CD14-positive monocyte (primary cell): ENCODE data around the gene NEDD8. TPM values are rescaled to one million over a fixed set of nuclear protein-coding genes. Genes with fewer than 3 reads are reported as not detected.
A peak's percentile ranks its signal among the peaks of the same experiment; 100 is the strongest.

ENCODE experiments used
- DNase-seq, 3 donors: peaks; one replicate each; pipeline ENCODE4 v3.0.0-alpha.2; 2011 to 2022
- H2AFZ ChIP-seq: 2 replicates; pipeline ENCODE4 v1.6.0; 2012; ENCODE audit warnings: mild to moderate bottlenecking, low read depth, low read length, inconsistent platforms; ENCODE audit not compliant: insufficient read depth, poor library complexity, severe bottlenecking
- H3K27ac ChIP-seq, 2 donors: 1 replicate in 1 of 2; 2 replicates in 1 of 2; pipeline ENCODE4 v1.5.1; 2012 to 2013; ENCODE audit warnings: low read length in 2 of 2, control low read depth in 1 of 2, inconsistent platforms in 1 of 2, low read depth in 1 of 2, mild to moderate bottlenecking in 1 of 2
- H3K27me3 ChIP-seq, 2 donors: one replicate each; pipeline versions ENCODE4 v1.6.0 to v1.6.1; 2011 to 2013; ENCODE audit warnings: low read length in 2 of 2; ENCODE audit not compliant: control insufficient read depth in 2 of 2, insufficient read depth in 2 of 2
- H3K36me3 ChIP-seq, 2 donors: replicated peaks in 1 of 2; 1 replicate in 1 of 2; 2 replicates in 1 of 2; pipeline versions ENCODE4 v1.5.1 to v1.6.1; 2012 to 2013; ENCODE audit warnings: low read length in 2 of 2, control low read depth in 1 of 2, inconsistent platforms in 1 of 2, mild to moderate bottlenecking in 1 of 2; ENCODE audit not compliant: insufficient read depth in 2 of 2, control insufficient read depth in 1 of 2
- H3K4me1 ChIP-seq, 2 donors: 1 replicate in 1 of 2; 2 replicates in 1 of 2; pipeline versions ENCODE4 v1.5.1 to v1.6.1; 2012 to 2013; ENCODE audit warnings: low read length in 2 of 2, control low read depth in 1 of 2, inconsistent platforms in 1 of 2, mild to moderate bottlenecking in 1 of 2, moderate library complexity in 1 of 2; ENCODE audit not compliant: insufficient read depth in 2 of 2, control insufficient read depth in 1 of 2
- H3K4me2 ChIP-seq: replicated peaks from 2 replicates; pipeline ENCODE3; 2012; ENCODE audit warnings: low read length, moderate library complexity, mild to moderate bottlenecking; ENCODE audit not compliant: poor library complexity, severe bottlenecking; ENCODE audit errors: extremely low read depth
- H3K4me3 ChIP-seq, 3 experiments: fragments of 200-600 bp in 1 of 3; sonication (generic) in 1 of 3; replicated peaks in 1 of 3; 1 replicate in 2 of 3; 2 replicates in 1 of 3; pipeline ENCODE4 v1.5.1; 2011 to 2013; ENCODE audit warnings: low read length in 3 of 3, mild to moderate bottlenecking in 3 of 3, control low read depth in 2 of 3, low read depth in 2 of 3, inconsistent platforms in 1 of 3, moderate library complexity in 1 of 3
- H3K79me2 ChIP-seq: 2 replicates; pipeline ENCODE4 v1.6.0; 2012; ENCODE audit warnings: mild to moderate bottlenecking, control low read depth, inconsistent platforms, low read length, moderate library complexity; ENCODE audit not compliant: insufficient read depth
- H3K9ac ChIP-seq: 2 replicates; pipeline ENCODE4 v1.6.0; 2017; ENCODE audit warnings: low read length, mild to moderate bottlenecking; ENCODE audit not compliant: insufficient read depth, poor library complexity, severe bottlenecking
- H3K9me3 ChIP-seq, 2 donors: replicated peaks in 1 of 2; 1 replicate in 1 of 2; 2 replicates in 1 of 2; pipeline versions ENCODE4 v1.5.1 to v1.6.1; 2012 to 2013; ENCODE audit warnings: low read length in 2 of 2, control low read depth in 1 of 2; ENCODE audit not compliant: control insufficient read depth in 1 of 2, insufficient read depth in 1 of 2
- H4K20me1 ChIP-seq: 2 replicates; pipeline ENCODE4 v1.6.0; 2012; ENCODE audit warnings: mild to moderate bottlenecking, low read length, control low read depth, moderate library complexity; ENCODE audit not compliant: insufficient read depth
- H3K27ac Mint-ChIP-seq, 7 donors: one replicate each; pipeline ENCODE4 v1.8.0; 2020; ENCODE audit warnings: mild to moderate bottlenecking in 7 of 7, mixed read lengths in 7 of 7, moderate library complexity in 6 of 7, inconsistent platforms in 2 of 7
- H3K27me3 Mint-ChIP-seq, 3 donors: one replicate each; pipeline ENCODE4 v1.8.0; 2021 to 2022; ENCODE audit warnings: low read depth in 3 of 3, mild to moderate bottlenecking in 3 of 3, mixed read lengths in 3 of 3, moderate library complexity in 3 of 3, inconsistent platforms in 1 of 3
- H3K36me3 Mint-ChIP-seq, 2 donors: one replicate each; pipeline ENCODE4 v1.8.0; 2020; ENCODE audit warnings: mixed read lengths in 2 of 2, inconsistent platforms in 1 of 2, mild to moderate bottlenecking in 1 of 2
- H3K4me1 Mint-ChIP-seq: one replicate; pipeline ENCODE4 v1.8.0; 2020; ENCODE audit warnings: mild to moderate bottlenecking, mixed read lengths
- H3K4me3 Mint-ChIP-seq, 2 donors: one replicate each; pipeline ENCODE4 v1.8.0; 2020; ENCODE audit warnings: mild to moderate bottlenecking in 2 of 2, mixed read lengths in 2 of 2, moderate library complexity in 1 of 2
- H3K9me3 Mint-ChIP-seq, 7 donors: one replicate each; pipeline ENCODE4 v1.8.0; 2020 to 2022; ENCODE audit warnings: mixed read lengths in 7 of 7, mild to moderate bottlenecking in 6 of 7, moderate library complexity in 6 of 7, inconsistent platforms in 2 of 7
- WGBS: methylation state at CpG from one replicate; pipeline ENCODE4 v1.1.5; 2013; ENCODE audit warnings: missing lambda C conversion rate; ENCODE audit not compliant: insufficient coverage; 5-methylcytosine and 5-hydroxymethylcytosine counted together
- intact Hi-C, 2 donors: fragments of 100-400 bp; cut with micrococcal nuclease; formaldehyde crosslinking; loops; one replicate each; pipeline versions ENCODE4 v1.15.0 to v1.15.1; 2023
- polyA plus RNA-seq, 3 donors: library from polyadenylated mRNA; depleted of rRNA in 1 of 3; unstranded in 2 of 3; stranded (reverse) in 1 of 3; fragments of 300-500 nt in 2 of 3; fragments of >200 nt in 1 of 3; fragmentation: Illumina TruSeq in 2 of 3; gene quantifications; 1 replicate in 2 of 3; 2 replicates in 1 of 3; pipeline ENCODE4 v1.2.3, GENCODE V29; 2012 to 2021
- TF ChIP-seq, protein P1 (sequence below): fragments of 200-600 bp; IDR thresholded peaks from one replicate; pipeline ENCODE4 v1.8.0; 2022; ENCODE audit warnings: antibody characterized with exemption, mild to moderate bottlenecking

Gene NEDD8
- polyA plus RNA-seq, 3 donors = 164 to 335 (median 306) TPM

DNA sequence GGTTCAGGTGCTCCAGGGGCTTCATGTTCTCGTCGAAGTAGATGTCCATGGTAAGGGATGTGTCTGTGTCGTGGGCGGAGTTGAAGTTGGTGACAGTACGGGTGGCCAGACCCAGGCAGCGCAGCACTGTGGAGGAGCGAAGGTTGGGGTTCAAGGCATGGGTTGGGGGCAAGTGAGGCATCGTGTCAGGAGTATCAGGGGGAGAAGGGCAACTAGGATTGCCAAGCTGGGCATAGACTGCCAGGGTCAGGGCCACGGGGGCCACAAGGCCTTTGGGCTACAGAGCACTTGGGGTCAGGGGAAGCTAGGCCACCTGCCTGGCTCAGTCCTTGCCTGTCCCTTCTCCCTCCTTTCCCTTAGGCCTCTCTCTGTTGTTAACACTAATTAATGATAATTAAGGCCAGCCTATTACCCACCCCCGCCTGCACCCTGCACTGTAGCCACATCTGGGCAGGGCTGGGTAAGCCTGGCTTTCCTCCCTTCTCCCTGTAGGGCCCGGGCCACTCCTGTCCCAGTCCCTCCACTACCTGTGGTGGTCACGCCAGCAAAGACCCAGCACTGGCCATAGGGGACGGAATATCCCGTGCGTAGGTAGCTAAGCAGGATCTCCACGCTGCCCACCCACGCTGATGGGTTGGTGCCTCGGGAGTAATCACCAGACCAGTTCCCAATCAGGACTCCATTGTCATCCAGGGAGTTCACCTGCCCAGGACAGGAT is 26.5 kb upstream of the NEDD8 start:
- Histone ChIP-seq H3K27ac (no peak overlapping the region), H3K27me3 (no peaks in the 10 kb centered on the region), H3K79me2 (no peaks in the 10 kb centered on the region), H2AFZ (no peak overlapping the region), H3K36me3 (peaks cover 44 to 80% of the 10 kb centered on the region in 2 donors), H4K20me1 (no peaks in the 10 kb centered on the region), H3K9ac (no peak overlapping the region), H3K4me3 (no peak overlapping the region), H3K4me1 (no peaks in the 10 kb centered on the region), H3K4me2 (no peak overlapping the region), H3K9me3 (no peaks in the 10 kb centered on the region)
- no peak for DNase-seq
- H3K9me3 Mint-ChIP-seq = no peaks in the 10 kb centered on the region
- H3K4me1 Mint-ChIP-seq = no peaks in the 10 kb centered on the region
- intact Hi-C loops = no loop called here
- peaks cover 68 to 81% of the 10 kb centered on the region in 2 donors for H3K36me3 Mint-ChIP-seq
- peak overlapping the region in 3 of 7 donors; percentile 27 to 70 (median 59) for H3K27ac Mint-ChIP-seq
- 99% methylated on average over 12 of the region's 18 CpGs for WGBS
- TF ChIP-seq, protein P1, sequence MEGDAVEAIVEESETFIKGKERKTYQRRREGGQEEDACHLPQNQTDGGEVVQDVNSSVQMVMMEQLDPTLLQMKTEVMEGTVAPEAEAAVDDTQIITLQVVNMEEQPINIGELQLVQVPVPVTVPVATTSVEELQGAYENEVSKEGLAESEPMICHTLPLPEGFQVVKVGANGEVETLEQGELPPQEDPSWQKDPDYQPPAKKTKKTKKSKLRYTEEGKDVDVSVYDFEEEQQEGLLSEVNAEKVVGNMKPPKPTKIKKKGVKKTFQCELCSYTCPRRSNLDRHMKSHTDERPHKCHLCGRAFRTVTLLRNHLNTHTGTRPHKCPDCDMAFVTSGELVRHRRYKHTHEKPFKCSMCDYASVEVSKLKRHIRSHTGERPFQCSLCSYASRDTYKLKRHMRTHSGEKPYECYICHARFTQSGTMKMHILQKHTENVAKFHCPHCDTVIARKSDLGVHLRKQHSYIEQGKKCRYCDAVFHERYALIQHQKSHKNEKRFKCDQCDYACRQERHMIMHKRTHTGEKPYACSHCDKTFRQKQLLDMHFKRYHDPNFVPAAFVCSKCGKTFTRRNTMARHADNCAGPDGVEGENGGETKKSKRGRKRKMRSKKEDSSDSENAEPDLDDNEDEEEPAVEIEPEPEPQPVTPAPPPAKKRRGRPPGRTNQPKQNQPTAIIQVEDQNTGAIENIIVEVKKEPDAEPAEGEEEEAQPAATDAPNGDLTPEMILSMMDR = no peak
- H3K4me3 Mint-ChIP-seq = no peak overlapping the region
- H3K27me3 Mint-ChIP-seq = peaks cover 0 to 3% (median 0%) of the 10 kb centered on the region in 3 donors

DNA sequence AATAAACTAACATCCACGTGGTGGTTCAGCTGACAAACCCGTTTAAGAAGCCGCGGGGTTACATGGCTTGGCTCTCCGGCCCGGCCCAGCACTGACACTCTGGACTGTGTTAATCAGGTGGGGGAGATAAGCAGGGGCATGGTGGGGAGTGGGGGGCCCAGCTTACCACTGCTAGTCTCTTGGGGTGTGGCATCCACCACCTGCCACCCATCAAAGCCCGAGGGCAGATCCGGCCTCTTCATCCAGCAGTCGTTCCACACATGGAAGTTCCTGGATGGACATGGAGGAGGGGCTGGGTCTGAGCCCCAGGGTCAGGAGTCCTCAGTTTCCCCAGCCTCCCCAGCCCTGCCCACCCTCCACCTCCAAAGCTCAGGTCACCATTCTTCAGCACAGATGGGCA is 26.0 kb upstream of the NEDD8 start:
- H3K4me2 ChIP-seq = no peak overlapping the region
- H3K9me3 ChIP-seq = no peaks in the 10 kb centered on the region
- no peaks in the 10 kb centered on the region for H4K20me1 ChIP-seq
- intact Hi-C loops = no loop called here
- H3K4me1 ChIP-seq = no peaks in the 10 kb centered on the region
- H3K79me2 ChIP-seq = no peaks in the 10 kb centered on the region
- Mint-ChIP-seq H3K4me1 (no peaks in the 10 kb centered on the region), H3K36me3 (peaks cover 71 to 84% of the 10 kb centered on the region in 2 donors), H3K9me3 (no peaks in the 10 kb centered on the region), H3K27me3 (peaks cover 0 to 3% (median 0%) of the 10 kb centered on the region in 3 donors), H3K27ac (no peak overlapping the region), H3K4me3 (no peak overlapping the region)
- H2AFZ ChIP-seq = no peak overlapping the region
- no peak overlapping the region for H3K4me3 ChIP-seq
- TF ChIP-seq, protein P1 = no peak
- no peak overlapping the region for H3K27ac ChIP-seq
- no peak for DNase-seq
- peaks cover 43 to 81% of the 10 kb centered on the region in 2 donors for H3K36me3 ChIP-seq
- H3K9ac ChIP-seq = no peak overlapping the region
- WGBS = no CpG with 5 or more reads among the region's 9 CpGs
- no peaks in the 10 kb centered on the region for H3K27me3 ChIP-seq
